Measurements from ENCODE around the gene PDE8A.

Gene PDE8A

DNA sequence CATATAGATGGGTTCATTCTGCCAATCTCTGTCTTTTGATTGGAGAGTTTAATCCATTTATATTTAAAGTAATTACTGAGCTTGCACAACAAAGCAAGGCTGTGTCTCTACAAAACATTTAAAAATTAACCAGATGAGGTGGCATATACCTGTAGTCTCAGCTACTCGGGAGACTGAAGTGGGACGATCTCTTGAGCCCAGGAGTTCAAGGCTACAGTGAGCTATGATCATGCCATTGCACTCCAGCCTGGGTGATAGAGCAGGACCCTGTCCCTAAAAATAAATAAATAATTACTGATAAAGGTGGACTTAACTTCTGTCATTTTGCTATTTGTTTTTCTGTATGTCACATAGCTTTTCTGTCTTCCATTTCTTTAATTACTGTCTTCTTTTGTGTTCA is 78.1 kb downstream of the PDE8A start:
- Histone ChIP-seq H3K9ac (ENCODE audit: low read length) (no peak overlapping the region), H2BK5ac (ENCODE audit: low read length) (no peak overlapping the region), H3K27ac (ENCODE audit: low read depth, low read length) (no peak overlapping the region), H2AK5ac (ENCODE audit: low read length) (no peak overlapping the region), H3K79me2 (ENCODE audit: control insufficient read depth, insufficient read depth, low read length) (no peaks in the 10 kb centered on the region), H3K4me2 (ENCODE audit: low read length) (no peak overlapping the region), H3K4me3 (ENCODE audit: low read length) (no peak overlapping the region), H4K8ac (ENCODE audit: low read depth, low read length) (no peak overlapping the region), H4K5ac (ENCODE audit: low read length) (no peak overlapping the region), H3K36me3 (ENCODE audit: control insufficient read depth, insufficient read depth, low read length) (no peaks in the 10 kb centered on the region), H3K23ac (ENCODE audit: low read length) (no peak overlapping the region), H3K4me1 (ENCODE audit: control insufficient read depth, low read depth, low read length) (no peaks in the 10 kb centered on the region), H2BK15ac (replicated peaks; ENCODE audit: low read depth) (no peak overlapping the region), H3K79me1 (ENCODE audit: low read length) (no peaks in the 10 kb centered on the region), H3K4ac (ENCODE audit: low read depth, low read length) (no peak overlapping the region), H3K18ac (ENCODE audit: low read length) (no peak overlapping the region), H3K27me3 (ENCODE audit: insufficient read depth, low read length, poor library complexity) (no peaks in the 10 kb centered on the region), H2BK120ac (ENCODE audit: low read depth, low read length) (no peak overlapping the region), H3K56ac (ENCODE audit: low read length) (no peak overlapping the region)
- no CpG with 5 or more reads among the region's 2 CpGs for WGBS (ENCODE audit: extremely low coverage, insufficient coverage, low lambda C conversion rate)
- no peak for DNase-seq

DNA sequence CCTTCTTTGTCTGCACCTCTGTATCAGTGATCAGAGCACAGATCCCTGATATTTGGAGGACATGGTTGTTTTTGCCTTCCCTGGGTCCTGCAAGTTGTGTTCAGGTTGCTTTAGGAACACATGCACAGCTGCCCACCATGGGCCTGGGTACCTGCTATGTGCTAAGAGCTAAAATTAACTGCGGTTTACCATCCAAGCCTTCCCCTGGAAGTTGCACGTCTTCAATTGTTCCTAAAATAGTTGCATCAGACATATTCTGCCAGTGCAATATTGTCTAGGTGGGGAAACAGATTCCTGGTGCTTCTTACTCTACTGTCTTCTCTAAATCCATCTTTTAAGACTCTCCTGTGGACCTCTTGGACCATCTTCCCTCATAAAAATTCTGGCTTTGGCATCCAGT is 80.9 kb downstream of the PDE8A start:
- H2AK5ac ChIP-seq (ENCODE audit: low read length) = no peak overlapping the region
- H3K23ac ChIP-seq (ENCODE audit: low read length) = no peak overlapping the region
- H3K79me1 ChIP-seq (ENCODE audit: low read length) = no peaks in the 10 kb centered on the region
- H3K4me1 ChIP-seq (ENCODE audit: control insufficient read depth, low read depth, low read length) = no peaks in the 10 kb centered on the region
- no peak overlapping the region for H3K18ac ChIP-seq (ENCODE audit: low read length)
- H3K4me2 ChIP-seq (ENCODE audit: low read length) = no peak overlapping the region
- WGBS (ENCODE audit: extremely low coverage, insufficient coverage, low lambda C conversion rate) = no CpG with 5 or more reads among the region's 2 CpGs
- H3K36me3 ChIP-seq (ENCODE audit: control insufficient read depth, insufficient read depth, low read length) = no peaks in the 10 kb centered on the region
- H3K9ac ChIP-seq (ENCODE audit: low read length) = no peak overlapping the region
- no peak overlapping the region for H2BK15ac ChIP-seq (replicated peaks; ENCODE audit: low read depth)
- DNase-seq = no peak
- H4K5ac ChIP-seq (ENCODE audit: low read length) = no peak overlapping the region
- H2BK120ac ChIP-seq (ENCODE audit: low read depth, low read length) = no peak overlapping the region
- H3K27ac ChIP-seq (ENCODE audit: low read depth, low read length) = no peak overlapping the region
- H3K4ac ChIP-seq (ENCODE audit: low read depth, low read length) = no peak overlapping the region
- H2BK5ac ChIP-seq (ENCODE audit: low read length) = no peak overlapping the region
- H3K27me3 ChIP-seq (ENCODE audit: insufficient read depth, low read length, poor library complexity) = no peaks in the 10 kb centered on the region
- no peak overlapping the region for H3K4me3 ChIP-seq (ENCODE audit: low read length)
- H4K8ac ChIP-seq (ENCODE audit: low read depth, low read length) = no peak overlapping the region
- no peak overlapping the region for H3K56ac ChIP-seq (ENCODE audit: low read length)
- H3K79me2 ChIP-seq (ENCODE audit: control insufficient read depth, insufficient read depth, low read length) = no peaks in the 10 kb centered on the region

DNA sequence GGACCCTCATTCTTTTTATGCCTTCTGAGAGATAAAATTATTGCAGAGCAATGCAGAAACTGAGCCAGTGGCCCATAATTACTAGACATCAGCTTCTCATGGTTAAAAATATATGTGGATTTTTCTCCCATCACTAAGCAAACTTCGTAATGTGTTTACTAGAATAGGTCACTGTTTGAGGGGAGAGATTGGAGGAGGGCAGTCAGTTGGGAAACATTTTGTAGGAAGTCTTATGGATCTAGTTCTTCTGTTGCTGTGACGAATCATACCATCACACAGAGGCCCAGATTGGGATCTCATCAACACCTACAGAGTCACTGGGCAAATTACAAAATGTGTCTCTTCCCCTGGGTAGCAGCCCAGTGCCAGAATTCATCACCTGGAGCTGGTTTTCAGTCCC is 81.4 kb downstream of the PDE8A start:
- Histone ChIP-seq H2BK15ac (replicated peaks; ENCODE audit: low read depth) (no peak overlapping the region), H3K27ac (ENCODE audit: low read depth, low read length) (no peak overlapping the region), H2AK5ac (ENCODE audit: low read length) (no peak overlapping the region), H2BK5ac (ENCODE audit: low read length) (no peak overlapping the region), H4K5ac (ENCODE audit: low read length) (no peak overlapping the region), H3K4me2 (ENCODE audit: low read length) (no peak overlapping the region), H3K79me2 (ENCODE audit: control insufficient read depth, insufficient read depth, low read length) (no peaks in the 10 kb centered on the region), H3K18ac (ENCODE audit: low read length) (no peak overlapping the region), H3K4me1 (ENCODE audit: control insufficient read depth, low read depth, low read length) (no peaks in the 10 kb centered on the region), H3K23ac (ENCODE audit: low read length) (no peak overlapping the region), H3K4me3 (ENCODE audit: low read length) (no peak overlapping the region), H3K36me3 (ENCODE audit: control insufficient read depth, insufficient read depth, low read length) (no peaks in the 10 kb centered on the region), H3K9ac (ENCODE audit: low read length) (no peak overlapping the region), H3K27me3 (ENCODE audit: insufficient read depth, low read length, poor library complexity) (no peaks in the 10 kb centered on the region), H3K4ac (ENCODE audit: low read depth, low read length) (no peak overlapping the region), H3K79me1 (ENCODE audit: low read length) (no peaks in the 10 kb centered on the region), H3K56ac (ENCODE audit: low read length) (no peak overlapping the region), H2BK120ac (ENCODE audit: low read depth, low read length) (no peak overlapping the region), H4K8ac (ENCODE audit: low read depth, low read length) (no peak overlapping the region)
- no CpG with 5 or more reads among the region's 2 CpGs for WGBS (ENCODE audit: extremely low coverage, insufficient coverage, low lambda C conversion rate)
- no peak for DNase-seq

DNA sequence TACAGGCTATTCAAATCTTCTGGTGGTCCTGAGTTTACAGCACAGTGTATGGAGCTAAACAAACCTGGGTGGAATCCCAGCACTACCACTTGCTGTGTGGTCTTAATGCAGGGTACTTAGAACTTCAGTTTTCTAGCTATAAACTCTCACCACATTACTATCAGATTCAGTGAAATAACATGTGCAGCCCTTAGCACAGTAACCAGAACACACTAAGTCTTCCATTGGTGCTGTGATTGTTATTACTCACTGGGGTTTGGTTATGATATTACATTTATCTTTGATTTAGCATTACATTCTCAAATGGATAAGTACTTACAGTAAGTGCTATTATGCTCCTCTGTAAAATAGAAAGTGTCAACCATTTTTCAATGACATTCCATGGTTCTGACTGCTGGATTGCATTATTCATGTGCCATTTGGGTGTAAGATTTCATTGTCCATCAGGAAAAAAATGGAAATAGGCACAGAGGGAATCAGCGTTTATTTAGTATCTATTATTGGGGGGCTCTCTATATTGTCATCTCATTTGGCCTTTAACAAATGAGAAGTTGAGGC is 81.9 kb downstream of the PDE8A start:
- H3K4me2 ChIP-seq (ENCODE audit: low read length) = no peak overlapping the region
- no peak overlapping the region for H3K18ac ChIP-seq (ENCODE audit: low read length)
- no peaks in the 10 kb centered on the region for H3K27me3 ChIP-seq (ENCODE audit: insufficient read depth, low read length, poor library complexity)
- H2BK120ac ChIP-seq (ENCODE audit: low read depth, low read length) = no peak overlapping the region
- H3K4ac ChIP-seq (ENCODE audit: low read depth, low read length) = no peak overlapping the region
- H2BK15ac ChIP-seq (replicated peaks; ENCODE audit: low read depth) = no peak overlapping the region
- no peaks in the 10 kb centered on the region for H3K79me2 ChIP-seq (ENCODE audit: control insufficient read depth, insufficient read depth, low read length)
- H3K27ac ChIP-seq (ENCODE audit: low read depth, low read length) = no peak overlapping the region
- no peak overlapping the region for H3K9ac ChIP-seq (ENCODE audit: low read length)
- no peak overlapping the region for H2BK5ac ChIP-seq (ENCODE audit: low read length)
- H4K5ac ChIP-seq (ENCODE audit: low read length) = no peak overlapping the region
- WGBS (ENCODE audit: extremely low coverage, insufficient coverage, low lambda C conversion rate) = no CpG with 5 or more reads among the region's 1 CpG
- no peak overlapping the region for H3K56ac ChIP-seq (ENCODE audit: low read length)
- H3K23ac ChIP-seq (ENCODE audit: low read length) = no peak overlapping the region
- H4K8ac ChIP-seq (ENCODE audit: low read depth, low read length) = no peak overlapping the region
- no peak overlapping the region for H2AK5ac ChIP-seq (ENCODE audit: low read length)
- no peak overlapping the region for H3K4me3 ChIP-seq (ENCODE audit: low read length)
- H3K36me3 ChIP-seq (ENCODE audit: control insufficient read depth, insufficient read depth, low read length) = no peaks in the 10 kb centered on the region
- no peak for DNase-seq
- no peaks in the 10 kb centered on the region for H3K79me1 ChIP-seq (ENCODE audit: low read length)
- no peaks in the 10 kb centered on the region for H3K4me1 ChIP-seq (ENCODE audit: control insufficient read depth, low read depth, low read length)

DNA sequence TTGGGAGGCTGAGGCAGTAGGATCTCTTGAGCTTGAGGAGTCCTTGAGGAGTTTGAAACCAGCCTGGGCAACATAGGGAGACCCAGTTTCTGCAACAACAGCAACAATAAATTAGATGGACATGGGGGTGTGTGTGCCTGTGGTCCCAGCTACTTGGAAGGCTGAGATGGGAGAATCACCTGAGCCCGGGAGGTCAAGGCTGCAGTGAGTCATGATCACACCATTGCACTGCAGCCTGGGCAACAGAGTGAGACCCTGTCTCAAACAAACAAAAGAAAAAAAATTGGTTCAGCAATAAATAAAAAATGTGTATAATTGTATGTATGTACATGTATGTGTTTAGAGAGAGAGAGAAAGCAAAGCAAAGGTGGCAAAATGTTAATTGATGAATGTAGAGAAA is 83.1 kb downstream of the PDE8A start:
- Histone ChIP-seq H2BK120ac (ENCODE audit: low read depth, low read length) (no peak overlapping the region), H2BK15ac (replicated peaks; ENCODE audit: low read depth) (no peak overlapping the region), H3K27ac (ENCODE audit: low read depth, low read length) (no peak overlapping the region), H3K56ac (ENCODE audit: low read length) (no peak overlapping the region), H3K4me1 (ENCODE audit: control insufficient read depth, low read depth, low read length) (no peaks in the 10 kb centered on the region), H3K4me2 (ENCODE audit: low read length) (no peak overlapping the region), H4K8ac (ENCODE audit: low read depth, low read length) (no peak overlapping the region), H3K27me3 (ENCODE audit: insufficient read depth, low read length, poor library complexity) (no peaks in the 10 kb centered on the region), H2BK5ac (ENCODE audit: low read length) (no peak overlapping the region), H3K4me3 (ENCODE audit: low read length) (no peak overlapping the region), H3K23ac (ENCODE audit: low read length) (no peak overlapping the region), H3K36me3 (ENCODE audit: control insufficient read depth, insufficient read depth, low read length) (no peaks in the 10 kb centered on the region), H3K79me1 (ENCODE audit: low read length) (no peaks in the 10 kb centered on the region), H3K4ac (ENCODE audit: low read depth, low read length) (no peak overlapping the region), H2AK5ac (ENCODE audit: low read length) (no peak overlapping the region), H4K5ac (ENCODE audit: low read length) (no peak overlapping the region), H3K79me2 (ENCODE audit: control insufficient read depth, insufficient read depth, low read length) (no peaks in the 10 kb centered on the region), H3K9ac (ENCODE audit: low read length) (no peak overlapping the region), H3K18ac (ENCODE audit: low read length) (no peak overlapping the region)
- DNase-seq = no peak
- WGBS (ENCODE audit: extremely low coverage, insufficient coverage, low lambda C conversion rate) = no CpG with 5 or more reads among the region's 1 CpG

DNA sequence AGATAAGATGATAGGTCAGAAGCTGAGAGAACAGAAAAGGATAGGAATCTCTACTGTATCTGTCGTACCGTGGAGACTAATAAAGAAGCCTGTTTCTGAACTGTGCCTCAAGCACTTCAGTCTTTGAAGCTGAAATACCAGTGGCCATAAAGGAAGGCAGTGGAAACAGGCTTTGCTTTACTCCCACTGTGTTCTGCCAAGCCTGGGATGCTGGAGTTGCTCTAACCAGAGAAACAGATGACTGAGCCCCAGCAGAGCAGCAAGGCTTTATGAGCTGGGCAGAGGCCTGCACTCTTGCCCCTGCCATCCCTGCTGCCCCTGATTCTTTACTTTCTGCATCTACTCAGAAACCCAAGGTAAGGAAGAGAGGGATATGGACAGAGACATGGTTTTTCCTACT is 89.4 kb downstream of the PDE8A start:
- Histone ChIP-seq H2BK5ac (ENCODE audit: low read length) (no peak overlapping the region), H3K9ac (ENCODE audit: low read length) (no peak overlapping the region), H3K4me1 (ENCODE audit: control insufficient read depth, low read depth, low read length) (no peaks in the 10 kb centered on the region), H4K8ac (ENCODE audit: low read depth, low read length) (no peak overlapping the region), H2BK15ac (replicated peaks; ENCODE audit: low read depth) (no peak overlapping the region), H3K18ac (ENCODE audit: low read length) (no peak overlapping the region), H4K5ac (ENCODE audit: low read length) (no peak overlapping the region), H3K27me3 (ENCODE audit: insufficient read depth, low read length, poor library complexity) (no peaks in the 10 kb centered on the region), H3K23ac (ENCODE audit: low read length) (no peak overlapping the region), H3K4me3 (ENCODE audit: low read length) (no peak overlapping the region), H3K36me3 (ENCODE audit: control insufficient read depth, insufficient read depth, low read length) (no peaks in the 10 kb centered on the region), H3K4ac (ENCODE audit: low read depth, low read length) (no peak overlapping the region), H3K79me1 (ENCODE audit: low read length) (no peaks in the 10 kb centered on the region), H3K79me2 (ENCODE audit: control insufficient read depth, insufficient read depth, low read length) (no peaks in the 10 kb centered on the region), H3K4me2 (ENCODE audit: low read length) (no peak overlapping the region), H3K56ac (ENCODE audit: low read length) (no peak overlapping the region), H3K27ac (ENCODE audit: low read depth, low read length) (no peak overlapping the region), H2BK120ac (ENCODE audit: low read depth, low read length) (no peak overlapping the region), H2AK5ac (ENCODE audit: low read length) (no peak overlapping the region)
- DNase-seq = no peak
- no CpG with 5 or more reads among the region's 2 CpGs for WGBS (ENCODE audit: extremely low coverage, insufficient coverage, low lambda C conversion rate)

Data from mesendoderm (in vitro differentiated cells).